ENCODE data around the gene SGSM1. TPM values are rescaled to one million over a fixed set of nuclear protein-coding genes. Genes with fewer than 3 reads are reported as not detected.

SGSM1 gene, protein sequence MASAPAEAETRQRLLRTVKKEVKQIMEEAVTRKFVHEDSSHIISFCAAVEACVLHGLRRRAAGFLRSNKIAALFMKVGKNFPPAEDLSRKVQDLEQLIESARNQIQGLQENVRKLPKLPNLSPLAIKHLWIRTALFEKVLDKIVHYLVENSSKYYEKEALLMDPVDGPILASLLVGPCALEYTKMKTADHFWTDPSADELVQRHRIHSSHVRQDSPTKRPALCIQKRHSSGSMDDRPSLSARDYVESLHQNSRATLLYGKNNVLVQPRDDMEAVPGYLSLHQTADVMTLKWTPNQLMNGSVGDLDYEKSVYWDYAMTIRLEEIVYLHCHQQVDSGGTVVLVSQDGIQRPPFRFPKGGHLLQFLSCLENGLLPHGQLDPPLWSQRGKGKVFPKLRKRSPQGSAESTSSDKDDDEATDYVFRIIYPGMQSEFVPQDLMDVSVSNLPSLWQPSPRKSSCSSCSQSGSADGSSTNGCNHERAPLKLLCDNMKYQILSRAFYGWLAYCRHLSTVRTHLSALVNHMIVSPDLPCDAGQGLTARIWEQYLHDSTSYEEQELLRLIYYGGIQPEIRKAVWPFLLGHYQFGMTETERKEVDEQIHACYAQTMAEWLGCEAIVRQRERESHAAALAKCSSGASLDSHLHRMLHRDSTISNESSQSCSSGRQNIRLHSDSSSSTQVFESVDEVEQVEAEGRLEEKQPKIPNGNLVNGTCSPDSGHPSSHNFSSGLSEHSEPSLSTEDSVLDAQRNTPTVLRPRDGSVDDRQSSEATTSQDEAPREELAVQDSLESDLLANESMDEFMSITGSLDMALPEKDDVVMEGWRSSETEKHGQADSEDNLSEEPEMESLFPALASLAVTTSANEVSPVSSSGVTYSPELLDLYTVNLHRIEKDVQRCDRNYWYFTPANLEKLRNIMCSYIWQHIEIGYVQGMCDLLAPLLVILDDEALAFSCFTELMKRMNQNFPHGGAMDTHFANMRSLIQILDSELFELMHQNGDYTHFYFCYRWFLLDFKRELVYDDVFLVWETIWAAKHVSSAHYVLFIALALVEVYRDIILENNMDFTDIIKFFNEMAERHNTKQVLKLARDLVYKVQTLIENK
- total RNA-seq (2021): 4.1 to 6.5 TPM (median 6.5 TPM) in 3 replicates
- Bru-seq, nascent RNA: percentile 50 among the genes with signal in this experiment
- long read RNA-seq, experiment 1, full-length matches to known transcripts: 4 of 13 reads
- long read RNA-seq, experiment 1, partial matches to known transcripts: 4 of 13 reads
- long read RNA-seq, experiment 1, other reads (novel, unspliced or antisense): 5 of 13 reads
- long read RNA-seq, experiment 2, full-length matches to known transcripts: 1 of 6 reads
- long read RNA-seq, experiment 2, partial matches to known transcripts: 2 of 6 reads
- long read RNA-seq, experiment 2, other reads (novel, unspliced or antisense): 3 of 6 reads
- long read RNA-seq, experiment 3: 0 reads

GRCh38 chr22:24805790-24806662 is at the start of gene SGSM1:
TSS of gene SGSM1 (plus strand) at chr22:24806211. CDS start at chr22:24806326, 115 bp downstream.
- Mint-ChIP-seq H3K4me3 (peak within 1 kb of the TSS; percentile 77), H3K27me3 (ENCODE audit: low read depth) (no peaks in the 10 kb centered on the region; the same call in 1 of the 2 replicates), H3K9me3 (no peaks in the 10 kb centered on the region), H3K4me1 (peaks cover 15% of the 10 kb centered on the region), H3K27ac (no peak within 1 kb of the TSS), H3K36me3 (no peaks in the 10 kb centered on the region)
- ChIA-PET CTCF (interaction anchor here (0.5 to 1.8 kb wide), 11 partner anchors 11 to 208 kb away, joined by 3 to 10 read pairs (median 3); no protein-coding TSS in a partner anchor), POLR2A (interaction anchor here (0.6 kb wide), 1 partner anchor 571 kb away, joined by 6 read pairs; no protein-coding TSS in a partner anchor)
- ATAC-seq (peak; percentile 78), DNase-seq (ENCODE audit: low spot score) (peak; percentile 88)
- TF ChIP-seq E2F5 (CRISPR knock-in tag; IDR thresholded peaks at IDR 0.05): peak; percentile 86
- peak; percentile 35; the same call in 1 of the 2 replicates for TF ChIP-seq FOXK1 (CRISPR knock-in tag; IDR thresholded peaks at IDR 0.05)
- TF ChIP-seq, protein P1, sequence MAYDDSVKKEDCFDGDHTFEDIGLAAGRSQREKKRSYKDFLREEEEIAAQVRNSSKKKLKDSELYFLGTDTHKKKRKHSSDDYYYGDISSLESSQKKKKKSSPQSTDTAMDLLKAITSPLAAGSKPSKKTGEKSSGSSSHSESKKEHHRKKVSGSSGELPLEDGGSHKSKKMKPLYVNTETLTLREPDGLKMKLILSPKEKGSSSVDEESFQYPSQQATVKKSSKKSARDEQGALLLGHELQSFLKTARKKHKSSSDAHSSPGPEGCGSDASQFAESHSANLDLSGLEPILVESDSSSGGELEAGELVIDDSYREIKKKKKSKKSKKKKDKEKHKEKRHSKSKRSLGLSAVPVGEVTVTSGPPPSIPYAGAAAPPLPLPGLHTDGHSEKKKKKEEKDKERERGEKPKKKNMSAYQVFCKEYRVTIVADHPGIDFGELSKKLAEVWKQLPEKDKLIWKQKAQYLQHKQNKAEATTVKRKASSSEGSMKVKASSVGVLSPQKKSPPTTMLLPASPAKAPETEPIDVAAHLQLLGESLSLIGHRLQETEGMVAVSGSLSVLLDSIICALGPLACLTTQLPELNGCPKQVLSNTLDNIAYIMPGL (CRISPR knock-in tag; IDR thresholded peaks at IDR 0.05): peak; percentile 81
- TF ChIP-seq ZNF138 (CRISPR knock-in tag; conservative IDR thresholded peaks at IDR 0.05): no peak
- TF ChIP-seq ARID4B (CRISPR knock-in tag; IDR thresholded peaks at IDR 0.05; ENCODE audit: borderline replicate concordance): no peak
- TF ChIP-seq TEAD1 (CRISPR knock-in tag; IDR thresholded peaks at IDR 0.05): 0 out of 2 replicates have a peak, but pooled peaks have one; percentile 33
- TF ChIP-seq, protein P2, sequence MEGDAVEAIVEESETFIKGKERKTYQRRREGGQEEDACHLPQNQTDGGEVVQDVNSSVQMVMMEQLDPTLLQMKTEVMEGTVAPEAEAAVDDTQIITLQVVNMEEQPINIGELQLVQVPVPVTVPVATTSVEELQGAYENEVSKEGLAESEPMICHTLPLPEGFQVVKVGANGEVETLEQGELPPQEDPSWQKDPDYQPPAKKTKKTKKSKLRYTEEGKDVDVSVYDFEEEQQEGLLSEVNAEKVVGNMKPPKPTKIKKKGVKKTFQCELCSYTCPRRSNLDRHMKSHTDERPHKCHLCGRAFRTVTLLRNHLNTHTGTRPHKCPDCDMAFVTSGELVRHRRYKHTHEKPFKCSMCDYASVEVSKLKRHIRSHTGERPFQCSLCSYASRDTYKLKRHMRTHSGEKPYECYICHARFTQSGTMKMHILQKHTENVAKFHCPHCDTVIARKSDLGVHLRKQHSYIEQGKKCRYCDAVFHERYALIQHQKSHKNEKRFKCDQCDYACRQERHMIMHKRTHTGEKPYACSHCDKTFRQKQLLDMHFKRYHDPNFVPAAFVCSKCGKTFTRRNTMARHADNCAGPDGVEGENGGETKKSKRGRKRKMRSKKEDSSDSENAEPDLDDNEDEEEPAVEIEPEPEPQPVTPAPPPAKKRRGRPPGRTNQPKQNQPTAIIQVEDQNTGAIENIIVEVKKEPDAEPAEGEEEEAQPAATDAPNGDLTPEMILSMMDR (IDR thresholded peaks at IDR 0.05): no peak
- TF ChIP-seq AR (CRISPR knock-in tag; IDR thresholded peaks at IDR 0.05): 0 out of 2 replicates have a peak, but pooled peaks have one; percentile 45
- no peak for TF ChIP-seq ATF1 (CRISPR knock-in tag; IDR thresholded peaks at IDR 0.05)
- TF ChIP-seq USF2 (CRISPR knock-in tag; IDR thresholded peaks at IDR 0.05): peak; percentile 30; the same call in 1 of the 2 replicates
- peak; percentile 68; the same call in 1 of the 2 replicates for TF ChIP-seq ZNF396 (CRISPR knock-in tag; IDR thresholded peaks at IDR 0.05; ENCODE audit: borderline replicate concordance)
- 0 out of 2 replicates have a peak, but pooled peaks have one; percentile 39 for TF ChIP-seq CREM (CRISPR knock-in tag; IDR thresholded peaks at IDR 0.05)
- TF ChIP-seq GTF2I (CRISPR knock-in tag; conservative IDR thresholded peaks at IDR 0.05): peak; percentile 100
- TF ChIP-seq, protein P3, sequence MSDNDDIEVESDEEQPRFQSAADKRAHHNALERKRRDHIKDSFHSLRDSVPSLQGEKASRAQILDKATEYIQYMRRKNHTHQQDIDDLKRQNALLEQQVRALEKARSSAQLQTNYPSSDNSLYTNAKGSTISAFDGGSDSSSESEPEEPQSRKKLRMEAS (CRISPR knock-in tag; IDR thresholded peaks at IDR 0.05): peak; percentile 58; the same call in 1 of the 2 replicates
